ENCODE measurements around the gene SLC28A3.

- TF ChIP-seq SIN3A (IDR thresholded peaks at IDR 0.05; ENCODE audit: borderline replicate concordance, insufficient read depth, low read length) (no peak), TAF1 (IDR thresholded peaks at IDR 0.05; ENCODE audit: borderline replicate concordance, insufficient read depth, low read length) (no peak), POLR2AphosphoS5 (IDR thresholded peaks at IDR 0.05; ENCODE audit: low read depth, low read length) (no peak), REST (IDR thresholded peaks at IDR 0.05; ENCODE audit: insufficient read depth in 1 of 2, low read depth in 2 of 2, low read length in 2 of 2) (no peak)
Observed at GRCh38 chr9:84357275-84357674, 16.7 kb upstream of the SLC28A3 start.

Measured in PFSK-1 (cell line).